SK-N-SH (cell line): ENCODE measurements around the gene ISCA1. TPM values are rescaled to one million over a fixed set of nuclear protein-coding genes. Genes with fewer than 3 reads are reported as not detected.

Experiments
- CTCF ChIA-PET: fragments of 300-600, 350-600 bp; formaldehyde crosslinking; extraction: SDS; loops from one replicate; lab custom pipeline; 2021; lab: Yijun Ruan, JAX
- POLR2A ChIA-PET: fragments of 350-600 bp; sonication (Branson Sonifier 250); formaldehyde crosslinking; extraction: SDS; loops from one replicate; lab custom pipeline; 2020; ENCODE audit warnings: antibody characterized with exemption, inconsistent platforms; lab: Yijun Ruan, JAX
- DNase-seq: peaks from one replicate; pipeline ENCODE4 v3.0.0; 2012
- H2AFZ ChIP-seq: fragments of 200-600 bp; sonication (generic); 2 replicates; pipeline ENCODE4 v1.8.1; 2016; ENCODE audit warnings: antibody characterized with exemption, mild to moderate bottlenecking, low read depth
- H3F3A ChIP-seq: fragments of 200-600 bp; sonication (generic); replicated peaks from 2 replicates; pipeline ENCODE3; 2016; ENCODE audit warnings: antibody characterized with exemption, mild to moderate bottlenecking; ENCODE audit not compliant: insufficient read depth
- H3K27ac ChIP-seq, 2 experiments: fragments of 200-500 bp in 1 of 2; fragments of 200-600 bp in 1 of 2; sonication (Bioruptor generic) in 1 of 2; sonication (generic), shearing (Covaris generic) in 1 of 2; 2 replicates each; pipeline versions ENCODE4 v1.5.1 to v1.6.1; 2014 to 2016; ENCODE audit warnings: low read depth in 2 of 2, inconsistent platforms in 1 of 2, low read length in 1 of 2, mild to moderate bottlenecking in 1 of 2, mixed read lengths in 1 of 2
- H3K27me3 ChIP-seq: fragments of 200-600 bp; sonication (generic), shearing (Covaris generic); 2 replicates; pipeline ENCODE4 v1.6.1; 2016; ENCODE audit warnings: mixed run types; ENCODE audit not compliant: insufficient read depth
- H3K36me3 ChIP-seq, 2 experiments: fragments of 200-500 bp in 1 of 2; fragments of 200-600 bp in 1 of 2; sonication (Bioruptor generic) in 1 of 2; sonication (generic) in 1 of 2; replicated peaks in 1 of 2; 2 replicates each; pipeline versions ENCODE3 to v1.5.1; 2014 to 2016; ENCODE audit warnings: low read length in 1 of 2, mild to moderate bottlenecking in 1 of 2; ENCODE audit not compliant: insufficient read depth in 2 of 2, control insufficient read depth in 1 of 2
- H3K4me1 ChIP-seq, 2 experiments: fragments of 200-500 bp in 1 of 2; fragments of 200-600 bp in 1 of 2; sonication (Bioruptor generic) in 1 of 2; sonication (generic), shearing (Covaris generic) in 1 of 2; 2 replicates each; pipeline versions ENCODE4 v1.5.1 to v1.6.1; 2014 to 2016; ENCODE audit warnings: low read depth in 1 of 2, low read length in 1 of 2, mixed run types in 1 of 2; ENCODE audit not compliant: insufficient read depth in 2 of 2, control insufficient read depth in 1 of 2
- H3K4me2 ChIP-seq: fragments of 200-600 bp; sonication (generic), shearing (Covaris generic); 2 replicates; pipeline ENCODE4 v1.6.1; 2017; ENCODE audit warnings: mixed run types
- H3K4me3 ChIP-seq, 2 experiments: fragments of 200-500 bp in 1 of 2; fragments of 200-600 bp in 1 of 2; sonication (Bioruptor generic) in 1 of 2; sonication (generic), shearing (Covaris generic) in 1 of 2; 2 replicates each; pipeline versions ENCODE4 v1.5.1 to v1.8.1; 2014 to 2016; ENCODE audit warnings: low read depth in 2 of 2, inconsistent platforms in 1 of 2, low read length in 1 of 2, mild to moderate bottlenecking in 1 of 2, mixed read lengths in 1 of 2, moderate library complexity in 1 of 2
- H3K79me2 ChIP-seq: fragments of 200-600 bp; sonication (generic); 2 replicates; pipeline ENCODE4 v1.8.1; 2017; ENCODE audit warnings: mild to moderate bottlenecking; ENCODE audit not compliant: insufficient read depth
- H3K9ac ChIP-seq: fragments of 200-600 bp; sonication (generic); 2 replicates; pipeline ENCODE4 v1.6.1; 2017; ENCODE audit warnings: mixed run types
- H3K9me2 ChIP-seq: fragments of 200-600 bp; sonication (generic); 2 replicates; pipeline ENCODE4 v1.6.1; 2017; ENCODE audit warnings: mixed run types
- H3K9me3 ChIP-seq: fragments of 200-600 bp; sonication (generic); 2 replicates; pipeline ENCODE4 v1.6.1; 2017; ENCODE audit warnings: mixed run types, mild to moderate bottlenecking, moderate library complexity
- H4K20me1 ChIP-seq: fragments of 200-600 bp; sonication (generic); 2 replicates; pipeline ENCODE4 v1.6.1; 2017; ENCODE audit warnings: mild to moderate bottlenecking, mixed run types; ENCODE audit not compliant: insufficient read depth
- ELF1 ChIP-seq: IDR thresholded peaks from 2 replicates; pipeline ENCODE4 v1.4.0; 2012
- EZH2phosphoT487 ChIP-seq: fragments of 200-600 bp; sonication (generic); IDR thresholded peaks from 2 replicates; pipeline ENCODE4 v1.6.1; 2017; ENCODE audit warnings: low read depth, mixed run types, mild to moderate bottlenecking, antibody characterized with exemption, moderate library complexity, borderline replicate concordance
- FOSL2 ChIP-seq: IDR thresholded peaks from 2 replicates; pipeline ENCODE4 v1.4.0; 2012; ENCODE audit warnings: low read depth, mild to moderate bottlenecking, moderate library complexity, borderline replicate concordance
- FOXJ3 ChIP-seq: sonication (generic); formaldehyde crosslinking; IDR thresholded peaks from 2 replicates; pipeline ENCODE4 v1.5.1; 2020; ENCODE audit warnings: mild to moderate bottlenecking, missing genetic modification reagents
- FOXM1 ChIP-seq: IDR thresholded peaks from 2 replicates; pipeline ENCODE4 v1.4.0; 2012; ENCODE audit warnings: low read depth, mild to moderate bottlenecking
- GABPA ChIP-seq: IDR thresholded peaks from 2 replicates; pipeline ENCODE4 v1.4.0; 2012; ENCODE audit warnings: low read depth, mild to moderate bottlenecking
- MEF2A ChIP-seq: IDR thresholded peaks from 2 replicates; pipeline ENCODE4 v1.4.0; 2012; ENCODE audit warnings: low read depth, borderline replicate concordance
- MXI1 ChIP-seq: IDR thresholded peaks from 2 replicates; pipeline ENCODE4 v1.6.1; 2012; ENCODE audit warnings: mild to moderate bottlenecking, low read depth, low read length, improper control_type of control experiment
- RAD21 ChIP-seq: IDR thresholded peaks from 2 replicates; pipeline ENCODE4 v1.6.1; 2012; ENCODE audit warnings: mild to moderate bottlenecking, low read length
- RFX5 ChIP-seq: IDR thresholded peaks from 2 replicates; pipeline ENCODE4 v1.6.1; 2012; ENCODE audit warnings: mild to moderate bottlenecking, improper control_type of control experiment, low read length
- SIN3A ChIP-seq: IDR thresholded peaks from 2 replicates; pipeline ENCODE4 v1.6.1; 2012; ENCODE audit warnings: low read depth, mild to moderate bottlenecking, low read length, moderate library complexity, borderline replicate concordance
- SMC3 ChIP-seq: IDR thresholded peaks from 2 replicates; pipeline ENCODE4 v1.6.1; 2012; ENCODE audit warnings: low read depth, low read length, improper control_type of control experiment
- TAF1 ChIP-seq: IDR thresholded peaks from 2 replicates; pipeline ENCODE4 v1.6.1; 2012; ENCODE audit warnings: low read depth, mild to moderate bottlenecking, low read length, moderate library complexity, borderline replicate concordance
- TEAD4 ChIP-seq: IDR thresholded peaks from 2 replicates; pipeline ENCODE4 v1.4.0; 2012; ENCODE audit warnings: mild to moderate bottlenecking, borderline replicate concordance; ENCODE audit not compliant: insufficient read depth
- YY1 ChIP-seq: IDR thresholded peaks from 2 replicates; pipeline ENCODE4 v1.4.0; 2012; ENCODE audit warnings: low read depth, mild to moderate bottlenecking
- WGBS: methylation state at CpG from one replicate; pipeline ENCODE4 v1.1.6; 2017; ENCODE audit warnings: low lambda C conversion rate; 5-methylcytosine and 5-hydroxymethylcytosine counted together
- polyA plus RNA-seq, 3 experiments: library from polyadenylated mRNA; depleted of rRNA; stranded (reverse); fragments of >200 nt; gene quantifications; 2 replicates each; pipeline ENCODE4 v1.2.3, GENCODE V29; 2012
- TF ChIP-seq, protein P1 (sequence below): IDR thresholded peaks from 2 replicates; pipeline ENCODE4 v1.4.0; 2012; ENCODE audit warnings: low read depth, borderline replicate concordance
- TF ChIP-seq, protein P2 (sequence below): IDR thresholded peaks from 2 replicates; pipeline ENCODE4 v1.4.0; 2012; ENCODE audit warnings: low read depth
- TF ChIP-seq, protein P3 (sequence below): IDR thresholded peaks from 2 replicates; pipeline ENCODE4; 2012
- TF ChIP-seq, protein P4 (sequence below): fragments of 150-350 bp; IDR thresholded peaks from 2 replicates; pipeline ENCODE4 v1.6.1; 2017; ENCODE audit warnings: antibody characterized with exemption, low read length, low read depth, borderline replicate concordance
- TF ChIP-seq, protein P5 (sequence below): IDR thresholded peaks from 2 replicates; pipeline ENCODE4 v1.4.0; 2012; ENCODE audit warnings: low read depth, borderline replicate concordance

ISCA1 gene
- polyA plus RNA-seq, 1 of the 3 experiments (the other 2 are of a cell fraction), result 10.9 TPM

DNA sequence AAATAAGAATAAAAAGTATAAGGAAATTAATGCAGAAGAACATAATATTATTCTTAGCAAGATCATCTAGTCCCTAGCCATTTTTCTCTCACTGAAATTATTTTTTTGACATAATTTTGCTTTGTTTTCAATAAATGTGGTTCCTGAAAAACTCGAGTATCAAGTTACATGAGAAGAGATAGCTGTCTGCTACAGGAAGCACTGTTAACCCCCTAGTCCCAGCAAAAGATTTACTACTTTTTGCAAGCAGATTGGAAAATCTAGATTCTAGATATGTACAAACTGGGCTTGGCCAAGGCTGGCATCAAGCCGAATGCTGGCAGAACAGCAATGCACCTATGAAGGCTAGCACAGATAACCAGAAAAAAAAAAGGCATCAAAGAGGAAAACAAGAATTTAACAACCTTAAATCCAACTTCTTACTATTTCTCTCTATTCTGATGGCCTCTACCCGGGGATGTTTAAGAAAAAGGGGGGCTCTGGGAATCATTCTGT, 21.9 kb upstream of the ISCA1 start:
- Histone ChIP-seq H3K9ac (no peak overlapping the region), H3K79me2 (no peaks in the 10 kb centered on the region), H3K9me2 (no peaks in the 10 kb centered on the region), H3K27me3 (no peaks in the 10 kb centered on the region), H4K20me1 (no peaks in the 10 kb centered on the region), H3K9me3 (no peaks in the 10 kb centered on the region), H3F3A (no peaks in the 10 kb centered on the region), H3K27ac (peak overlapping the region in 1 of 2 experiments; percentile 16; a peak in 1 of 4 replicates), H3K4me3 (no peak overlapping the region), H3K4me1 (no peaks in the 10 kb centered on the region; a peak in 1 of 4 replicates), H3K4me2 (no peak overlapping the region), H2AFZ (no peak overlapping the region), H3K36me3 (peaks cover 85% of the 10 kb centered on the region in 2 experiments)
- ChIA-PET CTCF (no interaction called here), POLR2A (no interaction called here)
- 63% methylated on average over 3 of the region's 3 CpGs for whole genome bisulfite sequencing
- DNase-seq, result no peak
- TF ChIP-seq, protein P1, sequence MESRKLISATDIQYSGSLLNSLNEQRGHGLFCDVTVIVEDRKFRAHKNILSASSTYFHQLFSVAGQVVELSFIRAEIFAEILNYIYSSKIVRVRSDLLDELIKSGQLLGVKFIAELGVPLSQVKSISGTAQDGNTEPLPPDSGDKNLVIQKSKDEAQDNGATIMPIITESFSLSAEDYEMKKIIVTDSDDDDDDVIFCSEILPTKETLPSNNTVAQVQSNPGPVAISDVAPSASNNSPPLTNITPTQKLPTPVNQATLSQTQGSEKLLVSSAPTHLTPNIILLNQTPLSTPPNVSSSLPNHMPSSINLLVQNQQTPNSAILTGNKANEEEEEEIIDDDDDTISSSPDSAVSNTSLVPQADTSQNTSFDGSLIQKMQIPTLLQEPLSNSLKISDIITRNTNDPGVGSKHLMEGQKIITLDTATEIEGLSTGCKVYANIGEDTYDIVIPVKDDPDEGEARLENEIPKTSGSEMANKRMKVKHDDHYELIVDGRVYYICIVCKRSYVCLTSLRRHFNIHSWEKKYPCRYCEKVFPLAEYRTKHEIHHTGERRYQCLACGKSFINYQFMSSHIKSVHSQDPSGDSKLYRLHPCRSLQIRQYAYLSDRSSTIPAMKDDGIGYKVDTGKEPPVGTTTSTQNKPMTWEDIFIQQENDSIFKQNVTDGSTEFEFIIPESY, result no peak
- TF ChIP-seq FOXJ3, result no peak
- no peak for TF ChIP-seq TEAD4
- no peak for TF ChIP-seq MEF2A
- no peak for TF ChIP-seq SIN3A
- TF ChIP-seq YY1, result no peak

DNA sequence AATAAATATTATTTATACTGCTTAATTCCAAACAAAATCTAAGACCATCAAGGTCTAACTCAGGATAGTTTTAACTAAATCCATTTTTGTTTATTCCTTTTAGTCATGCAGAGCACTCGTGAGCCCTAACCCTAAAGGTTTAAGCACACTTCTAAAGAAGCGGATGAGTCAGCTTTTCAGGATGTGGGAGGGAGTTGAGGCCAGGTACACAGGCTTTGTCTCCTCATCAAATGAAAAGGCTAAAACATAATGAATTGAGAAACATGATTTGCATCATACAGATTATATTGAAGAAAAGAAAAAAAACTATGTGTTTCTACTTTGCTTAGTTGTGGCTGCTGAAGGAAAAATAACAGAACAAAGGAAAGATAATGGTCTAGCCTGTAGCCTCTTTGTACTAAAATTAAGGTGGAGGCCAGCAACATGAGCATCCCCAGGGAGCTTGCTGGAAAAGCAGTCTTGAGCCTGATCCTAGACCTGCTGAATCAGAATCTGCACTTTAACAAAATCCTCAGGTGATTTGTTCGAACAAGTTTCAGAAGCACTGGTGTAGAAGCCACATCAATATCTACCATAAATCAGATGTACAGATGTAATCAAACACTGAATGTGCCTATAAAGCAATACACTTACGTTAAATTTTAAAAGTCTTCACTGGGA, 21.1 kb upstream of the ISCA1 start:
- Histone ChIP-seq H3K79me2 (no peaks in the 10 kb centered on the region), H2AFZ (no peak overlapping the region), H4K20me1 (no peaks in the 10 kb centered on the region), H3K36me3 (peaks cover 85% of the 10 kb centered on the region in 2 experiments), H3K9ac (no peak overlapping the region), H3K27me3 (no peaks in the 10 kb centered on the region), H3K4me1 (no peaks in the 10 kb centered on the region; a peak in 1 of 4 replicates), H3K9me2 (no peaks in the 10 kb centered on the region), H3F3A (no peaks in the 10 kb centered on the region), H3K4me2 (no peak overlapping the region), H3K4me3 (no peak overlapping the region), H3K27ac (no peak overlapping the region), H3K9me3 (no peaks in the 10 kb centered on the region)
- WGBS, result 92% methylated on average over 4 of the region's 4 CpGs
- CTCF ChIA-PET, result no interaction called here
- POLR2A ChIA-PET, result no interaction called here
- DNase-seq, result no peak
- TF ChIP-seq GABPA (no peak), EZH2phosphoT487 (no peak), FOXM1 (no peak), YY1 (no peak), SMC3 (no peak), ELF1 (no peak), RFX5 (no peak), FOXJ3 (no peak), MXI1 (no peak), FOSL2 (no peak), MEF2A (no peak), RAD21 (no peak), TAF1 (no peak)
- TF ChIP-seq, protein P2, sequence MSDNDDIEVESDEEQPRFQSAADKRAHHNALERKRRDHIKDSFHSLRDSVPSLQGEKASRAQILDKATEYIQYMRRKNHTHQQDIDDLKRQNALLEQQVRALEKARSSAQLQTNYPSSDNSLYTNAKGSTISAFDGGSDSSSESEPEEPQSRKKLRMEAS, result no peak
- TF ChIP-seq, protein P3, sequence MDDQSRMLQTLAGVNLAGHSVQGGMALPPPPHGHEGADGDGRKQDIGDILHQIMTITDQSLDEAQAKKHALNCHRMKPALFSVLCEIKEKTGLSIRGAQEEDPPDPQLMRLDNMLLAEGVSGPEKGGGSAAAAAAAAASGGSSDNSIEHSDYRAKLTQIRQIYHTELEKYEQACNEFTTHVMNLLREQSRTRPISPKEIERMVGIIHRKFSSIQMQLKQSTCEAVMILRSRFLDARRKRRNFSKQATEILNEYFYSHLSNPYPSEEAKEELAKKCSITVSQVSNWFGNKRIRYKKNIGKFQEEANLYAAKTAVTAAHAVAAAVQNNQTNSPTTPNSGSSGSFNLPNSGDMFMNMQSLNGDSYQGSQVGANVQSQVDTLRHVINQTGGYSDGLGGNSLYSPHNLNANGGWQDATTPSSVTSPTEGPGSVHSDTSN, result no peak
- TF ChIP-seq, protein P4, sequence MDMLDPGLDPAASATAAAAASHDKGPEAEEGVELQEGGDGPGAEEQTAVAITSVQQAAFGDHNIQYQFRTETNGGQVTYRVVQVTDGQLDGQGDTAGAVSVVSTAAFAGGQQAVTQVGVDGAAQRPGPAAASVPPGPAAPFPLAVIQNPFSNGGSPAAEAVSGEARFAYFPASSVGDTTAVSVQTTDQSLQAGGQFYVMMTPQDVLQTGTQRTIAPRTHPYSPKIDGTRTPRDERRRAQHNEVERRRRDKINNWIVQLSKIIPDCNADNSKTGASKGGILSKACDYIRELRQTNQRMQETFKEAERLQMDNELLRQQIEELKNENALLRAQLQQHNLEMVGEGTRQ, result no peak
- TF ChIP-seq, protein P5, sequence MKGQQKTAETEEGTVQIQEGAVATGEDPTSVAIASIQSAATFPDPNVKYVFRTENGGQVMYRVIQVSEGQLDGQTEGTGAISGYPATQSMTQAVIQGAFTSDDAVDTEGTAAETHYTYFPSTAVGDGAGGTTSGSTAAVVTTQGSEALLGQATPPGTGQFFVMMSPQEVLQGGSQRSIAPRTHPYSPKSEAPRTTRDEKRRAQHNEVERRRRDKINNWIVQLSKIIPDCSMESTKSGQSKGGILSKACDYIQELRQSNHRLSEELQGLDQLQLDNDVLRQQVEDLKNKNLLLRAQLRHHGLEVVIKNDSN, result no peak
- TF ChIP-seq, protein P1, result no peak
